NCI-H82 treated with DMSO at 0.1 percent for 48 hours (cell line): ENCODE measurements around the gene NFE2L2.
"Not testable (repeated sequence)": the region's sequence is repeated elsewhere in the genome, so short reads cannot be mapped to it uniquely, and the experiment has no call there.

Experiments
- DNase-seq: peaks from one replicate; lab custom pipeline; 2025; ENCODE audit not compliant: unreplicated experiment; lab: John Stamatoyannopoulos, UW

The NFE2L2 gene

DNA sequence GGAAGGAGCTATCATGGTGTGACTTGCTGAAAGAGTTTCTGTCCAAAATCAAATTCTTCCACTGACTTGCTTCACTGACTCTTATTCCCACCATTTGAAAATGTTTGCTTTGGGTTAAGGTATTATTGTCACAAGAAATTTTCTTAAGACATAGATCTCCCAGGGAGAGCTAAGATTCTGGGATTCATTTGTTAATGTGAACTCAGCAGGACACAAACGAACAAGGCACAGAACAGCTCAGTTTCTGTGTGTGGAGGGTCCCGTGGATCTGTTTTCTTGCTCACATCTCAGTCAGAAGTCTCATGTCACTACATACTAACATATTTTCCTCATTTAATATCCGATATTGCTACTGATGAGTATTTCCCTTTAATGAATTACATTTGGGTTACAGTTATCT is 60.1 kb downstream of the NFE2L2 start:
- DNase-seq: no peak

DNA sequence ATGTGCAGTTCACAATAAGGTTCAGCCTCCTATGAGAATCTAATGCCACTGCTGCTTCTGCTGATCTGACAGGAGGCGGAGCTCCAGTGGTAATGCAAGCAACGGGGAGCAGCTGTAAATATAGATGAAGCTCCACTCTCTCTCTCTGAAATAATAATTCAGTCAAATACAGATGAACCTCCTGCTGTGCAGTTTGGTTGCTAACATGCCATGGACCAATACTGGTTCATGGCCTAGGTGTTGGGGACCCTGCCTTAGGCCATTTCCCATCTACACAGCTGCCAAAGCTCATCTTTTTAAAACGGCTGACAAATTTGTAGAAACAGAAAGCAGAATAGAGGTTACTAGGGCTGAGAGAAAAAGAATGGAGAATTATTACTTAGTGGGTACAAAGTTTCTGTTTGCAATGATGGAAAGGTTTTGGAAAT is 62.6 kb downstream of the NFE2L2 start:
- no peak for DNase-seq

DNA sequence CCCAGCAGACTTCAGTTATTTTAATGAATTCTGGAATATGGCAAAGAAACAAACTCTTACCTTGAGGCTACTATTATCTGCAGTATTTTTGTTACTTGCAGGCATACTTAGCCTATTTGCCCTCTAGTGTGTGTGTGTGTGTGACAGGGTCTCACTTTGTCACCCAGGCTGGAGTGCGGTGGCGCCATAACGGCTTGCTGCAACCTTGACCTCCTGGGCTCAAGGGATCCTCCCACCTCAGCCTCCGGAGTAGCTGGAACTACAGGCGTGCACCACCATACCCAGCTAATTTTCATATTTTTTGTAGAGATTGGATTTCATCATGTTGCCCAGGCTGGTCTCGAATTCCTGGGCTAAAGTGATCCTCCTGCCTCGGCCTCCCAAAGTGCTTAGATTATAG is 64.1 kb downstream of the NFE2L2 start:
- not testable (repeated sequence) for DNase-seq

DNA sequence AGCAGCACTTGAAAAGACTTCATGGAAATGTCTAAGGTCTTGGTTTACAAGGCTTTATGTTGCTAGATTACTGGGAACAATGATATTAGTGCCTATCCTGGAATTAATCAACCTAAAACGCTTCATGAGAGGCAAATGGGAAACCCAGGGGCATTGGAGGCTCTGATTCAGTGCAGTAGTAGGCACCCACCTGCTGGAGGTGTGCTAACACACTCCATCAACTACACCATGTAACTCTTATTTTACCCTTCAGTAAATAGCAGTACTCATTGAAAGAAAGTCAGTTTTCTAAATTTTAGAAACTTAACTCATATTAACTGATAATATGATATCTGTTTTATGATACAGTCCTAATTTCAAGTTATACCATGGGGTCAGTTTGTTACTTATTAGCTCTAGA is 69.3 kb downstream of the NFE2L2 start:
- no peak for DNase-seq

DNA sequence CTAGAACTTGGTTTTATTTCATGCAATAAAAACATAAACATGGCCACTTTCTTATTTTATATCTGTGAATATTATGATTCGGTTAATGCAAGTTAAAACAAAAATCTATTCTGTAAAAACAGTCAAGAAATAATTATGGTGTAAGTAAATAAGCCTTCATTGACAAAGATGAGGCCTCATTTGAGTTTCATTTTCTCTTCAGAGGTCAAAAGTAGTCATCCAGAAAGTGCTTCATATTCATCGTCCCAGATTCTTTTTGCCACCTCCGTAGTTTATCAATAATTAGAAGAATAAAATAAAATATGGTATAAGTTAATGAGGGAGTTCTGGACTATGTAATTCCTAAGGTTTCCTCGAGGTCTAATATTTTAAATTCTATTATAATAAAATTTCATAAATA is 71.3 kb downstream of the NFE2L2 start:
- no peak for DNase-seq

DNA sequence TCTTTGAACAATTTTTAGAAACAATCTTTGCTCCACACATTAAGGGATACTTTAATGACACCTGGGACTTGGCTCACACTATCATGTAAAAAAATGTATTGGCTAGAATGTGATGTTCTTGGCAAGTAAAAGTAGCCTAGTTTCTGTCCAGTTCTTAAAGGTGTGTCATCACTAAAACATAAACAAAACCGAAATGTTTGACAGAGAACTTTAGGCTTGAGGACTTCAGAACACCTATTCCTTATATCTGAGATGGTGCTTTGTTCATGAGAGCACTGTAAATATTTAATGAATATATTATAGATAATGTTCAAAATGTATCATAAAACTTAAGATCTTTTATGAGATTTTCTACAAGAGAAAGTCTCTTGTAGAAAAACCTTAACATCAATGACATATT is 71.7 kb downstream of the NFE2L2 start:
- no peak for DNase-seq

DNA sequence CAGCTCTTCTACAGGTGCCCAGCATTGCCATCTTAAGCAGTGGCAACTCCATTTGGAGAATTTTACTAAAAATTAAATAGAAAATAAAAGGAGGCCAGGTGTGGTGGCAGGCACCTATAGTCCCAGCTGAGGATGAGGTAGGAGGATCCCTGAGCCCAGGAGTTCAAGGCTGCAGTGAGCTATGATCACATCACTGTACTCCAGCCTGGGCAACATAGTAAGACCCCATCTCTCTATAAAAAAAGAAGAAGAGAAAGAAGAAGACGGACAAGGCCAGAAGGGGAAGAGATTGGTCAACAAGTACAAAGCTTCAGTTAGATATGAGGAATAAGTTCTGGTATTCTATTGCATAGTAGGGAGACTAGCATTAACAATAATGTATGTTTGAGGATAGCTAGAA is 73.6 kb downstream of the NFE2L2 start:
- DNase-seq: no peak

DNA sequence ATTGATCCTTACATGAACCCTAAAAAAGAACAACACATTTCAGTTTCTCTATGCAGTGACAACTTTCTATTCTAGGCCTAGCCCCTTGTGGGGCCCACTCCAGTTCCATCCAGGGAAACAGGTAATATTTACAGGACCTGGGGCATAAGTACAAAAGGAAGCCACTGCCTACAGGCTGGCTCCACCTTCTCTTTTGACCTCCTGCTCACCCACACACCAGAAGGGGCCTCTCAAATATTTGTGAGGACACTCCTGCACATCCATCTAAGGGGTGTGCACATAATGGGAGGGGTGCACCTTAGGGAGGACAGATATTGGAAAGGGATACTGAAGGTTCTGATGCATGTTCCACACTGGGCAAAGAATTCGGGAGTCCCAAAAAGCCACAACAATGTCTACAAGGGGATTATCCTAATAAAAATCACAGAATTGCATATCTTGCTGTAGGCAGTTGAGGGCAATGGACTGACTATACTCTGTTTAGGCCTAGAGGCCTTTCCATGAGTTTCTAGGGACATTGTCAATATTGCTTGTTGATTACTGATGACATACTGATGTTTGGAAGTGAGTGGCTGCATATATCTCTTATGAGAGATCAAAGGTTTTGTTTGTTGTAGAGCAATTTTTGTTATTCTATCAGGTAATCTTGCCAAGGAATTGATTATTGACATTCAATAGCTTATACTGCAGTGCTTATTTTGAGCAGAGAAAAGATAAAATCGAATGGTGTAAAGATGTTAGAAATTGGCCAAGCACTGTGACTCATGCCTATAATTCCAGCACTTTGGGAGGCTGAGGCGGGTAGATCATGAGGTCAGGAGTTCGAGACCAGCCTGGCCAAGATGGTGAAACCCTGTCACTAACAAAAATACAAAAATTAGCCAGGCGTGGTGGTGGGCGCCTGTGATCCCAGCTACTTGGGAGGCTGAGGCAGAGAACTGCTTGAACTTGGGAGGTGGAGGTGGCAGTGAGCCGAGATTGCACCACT is 75.8 kb downstream of the NFE2L2 start:
- DNase-seq: no peak

DNA sequence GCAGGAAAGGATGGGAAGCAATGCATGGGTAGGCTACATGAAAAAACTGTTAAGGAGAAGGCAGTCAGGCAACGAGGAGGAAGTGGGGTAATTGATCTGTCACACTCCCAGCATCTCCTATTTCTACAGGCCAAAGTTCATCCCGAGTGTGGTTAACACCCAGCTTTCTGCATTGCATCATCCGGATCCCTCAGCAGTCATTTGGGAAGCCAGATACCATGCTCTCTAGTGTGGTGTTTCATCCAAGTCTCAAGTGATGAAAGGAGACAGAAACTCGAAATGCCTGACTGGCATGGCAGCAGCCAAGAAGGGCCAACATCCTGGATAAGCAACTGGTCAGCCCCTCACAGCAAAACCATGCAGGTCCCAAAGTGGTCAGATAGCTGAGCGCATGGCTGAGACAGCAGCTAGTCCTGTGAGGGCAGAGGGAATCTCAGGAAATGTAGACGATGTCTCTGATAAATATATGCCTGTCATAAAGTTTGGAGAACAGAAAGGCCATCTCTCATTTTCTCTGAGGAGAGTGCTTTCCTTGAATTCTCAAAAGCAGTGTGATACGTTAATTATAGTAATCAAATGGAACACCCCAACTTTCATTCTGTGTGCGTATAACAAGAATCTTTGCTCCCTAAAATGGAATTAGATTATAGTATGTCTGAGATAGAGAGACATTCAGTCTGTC is 76.8 kb downstream of the NFE2L2 start:
- DNase-seq: no peak

DNA sequence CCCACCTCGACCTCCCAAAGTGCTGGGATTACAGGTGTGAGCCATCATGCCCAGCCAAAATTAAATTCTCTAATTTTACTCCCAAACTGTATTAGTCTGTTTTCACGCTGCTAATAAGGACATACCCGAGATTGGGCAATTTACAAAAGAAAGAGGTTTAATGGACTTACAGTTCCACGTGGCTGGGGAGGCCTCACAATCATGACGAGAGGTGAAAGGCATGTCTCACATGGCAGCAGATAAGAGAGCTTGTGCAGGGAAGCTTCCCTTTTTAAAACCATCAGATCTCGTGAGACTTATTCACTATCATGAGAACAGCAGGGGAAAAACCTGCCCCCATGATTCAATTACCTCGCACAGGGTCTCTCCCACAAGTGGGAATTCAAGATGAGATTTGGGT is 78.5 kb downstream of the NFE2L2 start:
- DNase-seq: not testable (repeated sequence)

DNA sequence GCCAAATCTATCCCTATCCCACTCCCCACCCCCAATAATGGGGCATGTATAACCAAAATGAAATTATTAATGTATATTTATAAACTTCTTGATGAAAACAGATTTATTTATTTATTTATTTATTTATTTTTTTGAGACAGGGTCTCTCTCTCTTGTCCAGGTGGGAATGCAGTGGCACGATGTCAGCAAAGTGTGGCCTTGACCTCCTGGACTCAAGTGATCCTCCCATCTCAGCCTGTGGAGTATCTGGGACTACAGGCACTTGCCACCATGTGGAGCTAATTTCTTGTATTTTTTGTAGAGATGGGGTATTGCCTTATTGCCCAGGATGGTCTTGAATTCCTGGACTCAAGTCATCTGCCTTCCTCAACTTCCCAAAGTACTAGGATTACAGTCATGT is 79.9 kb downstream of the NFE2L2 start:
- no peak for DNase-seq

DNA sequence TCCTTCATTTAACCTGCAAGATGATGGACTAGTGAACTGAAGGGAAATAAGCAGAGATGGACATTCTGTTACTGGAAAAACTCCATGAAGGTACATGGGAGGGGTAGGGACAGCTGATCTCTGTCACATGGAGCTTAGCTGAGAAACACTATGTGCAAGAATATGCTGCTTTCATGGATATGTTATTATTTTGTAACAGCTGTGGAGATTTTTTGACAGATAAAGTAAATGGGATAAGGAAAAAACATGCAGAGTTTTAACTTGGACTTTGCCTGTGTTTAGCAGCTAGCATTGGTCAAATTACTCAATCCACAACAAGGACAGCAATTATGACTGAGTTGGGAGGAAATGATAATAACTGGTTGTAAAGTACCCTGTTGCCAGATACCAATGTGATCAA is 80.7 kb downstream of the NFE2L2 start:
- DNase-seq: no peak
